Measurements from ENCODE around the gene ZBTB49. TPM values are rescaled to one million over a fixed set of nuclear protein-coding genes. Genes with fewer than 3 reads are reported as not detected.
"Not testable (repeated sequence)": the region's sequence is repeated elsewhere in the genome, so short reads cannot be mapped to it uniquely, and the experiment has no call there.

ZBTB49 gene
- total RNA-seq, 6 donors from 2014 or later: 3.7 to 13.6 (median 4.5) TPM

GRCh38 chr4:4256799-4257198 is 33.3 kb upstream of the ZBTB49 start:
- H3K27me3 ChIP-seq: no peaks in the 10 kb centered on the region
- 69 to 73% methylated on average over 8 to 10 of the region's 10 CpGs for WGBS, 2 donors
- no peaks in the 10 kb centered on the region for H3K36me3 ChIP-seq
- DNase-seq (no peak), ATAC-seq (ENCODE audit: low FRiP score in 2 of 2) (peak in 1 of 2 donors; percentile 38)
- H3K4me1 ChIP-seq: peaks cover 0 to 4% (median 3%) of the 10 kb centered on the region in 4 donors
- TF ChIP-seq CTCF (IDR thresholded peaks at IDR 0.05) (no peak), POLR2AphosphoS5 (IDR thresholded peaks at IDR 0.05) (no peak), EP300 (IDR thresholded peaks at IDR 0.05) (no peak)
- no peak overlapping the region for H3K27ac ChIP-seq
- no peaks in the 10 kb centered on the region for H3K9me3 ChIP-seq
- no peak overlapping the region for H3K4me3 ChIP-seq

GRCh38 chr4:4257705-4258104 is 32.3 kb upstream of the ZBTB49 start:
- WGBS, 2 donors: 63 to 95% methylated on average over 3 of the region's 3 CpGs

GRCh38 chr4:4259484-4260100 is 30.5 kb upstream of the ZBTB49 start:
- ATAC-seq (ENCODE audit: low FRiP score in 2 of 2): peak in 1 of 2 donors; percentile 25
- no peak overlapping the region for H3K4me3 ChIP-seq

More at GRCh38 chr4:4257705-4258104, 32.3 kb upstream of the ZBTB49 start:
- H3K27ac ChIP-seq; H3K4me1 ChIP-seq; H3K27me3 ChIP-seq; H3K4me3 ChIP-seq; DNase-seq; H3K36me3 ChIP-seq; H3K9me3 ChIP-seq; ATAC-seq (ENCODE audit: low FRiP score in 2 of 2): not testable (repeated sequence)

GRCh38 chr4:4260185-4260751 is 29.8 kb upstream of the ZBTB49 start:
- no peak overlapping the region for H3K4me3 ChIP-seq
- H3K9me3 ChIP-seq: no peaks in the 10 kb centered on the region
- H3K27ac ChIP-seq: no peak overlapping the region
- H3K36me3 ChIP-seq: no peaks in the 10 kb centered on the region
- H3K4me1 ChIP-seq: peaks cover 0 to 2% (median 0%) of the 10 kb centered on the region in 4 donors
- ATAC-seq (ENCODE audit: low FRiP score in 2 of 2): peak; percentile 38 to 74
- no peaks in the 10 kb centered on the region for H3K27me3 ChIP-seq
- peak in 4 of 6 experiments; percentile 28 to 63 (median 53) for TF ChIP-seq CTCF (IDR thresholded peaks at IDR 0.05)
- no peak for TF ChIP-seq POLR2AphosphoS5 (IDR thresholded peaks at IDR 0.05)
- no peak for TF ChIP-seq POLR2A (IDR thresholded peaks at IDR 0.05)
- no peak for TF ChIP-seq EP300 (IDR thresholded peaks at IDR 0.05)
- WGBS, 2 donors: 72% methylated on average over 6 of the region's 6 CpGs
- DNase-seq: no peak

More at GRCh38 chr4:4259484-4260100, 30.5 kb upstream of the ZBTB49 start:
- WGBS, 2 donors: 46 to 52% methylated on average over 9 of the region's 9 CpGs
- DNase-seq: no peak
- Histone ChIP-seq H3K27ac (no peak overlapping the region), H3K4me1 (peaks cover 0 to 2% (median 0%) of the 10 kb centered on the region in 4 donors), H3K27me3 (no peaks in the 10 kb centered on the region), H3K9me3 (no peaks in the 10 kb centered on the region), H3K36me3 (no peaks in the 10 kb centered on the region)
- no peak for TF ChIP-seq POLR2AphosphoS5 (IDR thresholded peaks at IDR 0.05)

- Histone ChIP-seq H3K4me1 (no peaks in the 10 kb centered on the region), H3K27ac (peak overlapping the region in 3 of 4 donors; percentile 67 to 79 (median 75)), H3K9me3 (no peaks in the 10 kb centered on the region), H3K4me3 (no peak overlapping the region), H3K36me3 (peaks cover 0 to 60% (median 21%) of the 10 kb centered on the region in 4 donors), H3K27me3 (no peaks in the 10 kb centered on the region)
- 73 to 76% methylated on average over 5 of the region's 5 CpGs for WGBS, 2 donors
- ATAC-seq (ENCODE audit: low FRiP score in 2 of 2): no peak
- DNase-seq: no peak
- TF ChIP-seq POLR2AphosphoS5 (IDR thresholded peaks at IDR 0.05) (no peak), EP300 (IDR thresholded peaks at IDR 0.05) (no peak), CTCF (IDR thresholded peaks at IDR 0.05) (no peak), POLR2A (IDR thresholded peaks at IDR 0.05) (no peak)
Observed at GRCh38 chr4:4267981-4268380, 22.1 kb upstream of the ZBTB49 start.

GRCh38 chr4:4268776-4269175 is 21.3 kb upstream of the ZBTB49 start:
- ATAC-seq (ENCODE audit: low FRiP score in 2 of 2) (peak; percentile 45 to 67), DNase-seq (no peak)
- Histone ChIP-seq H3K27ac (peak overlapping the region; percentile 60 to 79 (median 71)), H3K4me3 (no peak overlapping the region), H3K9me3 (no peaks in the 10 kb centered on the region), H3K36me3 (peaks cover 0 to 68% (median 29%) of the 10 kb centered on the region in 4 donors), H3K27me3 (no peaks in the 10 kb centered on the region), H3K4me1 (no peaks in the 10 kb centered on the region)
- TF ChIP-seq CTCF (IDR thresholded peaks at IDR 0.05) (no peak), POLR2A (IDR thresholded peaks at IDR 0.05) (peak in 1 of 4 donors; percentile 26), EP300 (IDR thresholded peaks at IDR 0.05) (peak in 1 of 4 donors; percentile 22), POLR2AphosphoS5 (IDR thresholded peaks at IDR 0.05) (no peak)
- WGBS, 2 donors: 55 to 77% methylated on average over 1 of the region's 1 CpG

All from upper lobe of left lung (tissue), 6 donors.